Measurements from ENCODE around the gene GRB10. TPM values are rescaled to one million over a fixed set of nuclear protein-coding genes. Genes with fewer than 3 reads are reported as not detected.
"Not testable (repeated sequence)": the region's sequence is repeated elsewhere in the genome, so short reads cannot be mapped to it uniquely, and the experiment has no call there.

Gene GRB10
- total and polyA plus RNA-seq, 2 donors (not counting 3 experiments of a cell fraction or from before 2014, with no cell fraction given): 43.7 to 240 TPM

DNA sequence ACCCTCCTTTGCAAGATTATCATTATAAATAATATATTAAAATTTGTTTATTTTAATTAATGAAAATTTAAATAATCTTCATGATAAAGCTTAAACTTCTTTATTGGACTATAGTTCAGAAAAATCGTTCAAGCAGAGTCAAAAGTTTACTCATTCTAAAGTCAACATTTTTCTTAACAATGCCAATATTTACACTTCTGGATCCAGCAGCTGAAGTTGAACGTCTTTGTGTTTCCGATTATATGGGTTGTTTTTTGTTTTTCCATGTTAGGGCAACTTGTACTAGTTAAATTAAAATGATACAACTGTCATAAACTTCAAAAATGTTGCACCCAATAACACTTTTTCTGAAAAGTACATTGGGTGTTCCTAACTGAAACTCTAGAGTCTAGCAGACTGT, 43.8 kb downstream of the GRB10 start:
- ChIA-PET POLR2A (no interaction called here), CTCF (interaction anchor here (2.2 to 2.8 kb wide), 2 partner anchors 8 to 11 kb away, joined by 8 to 11 read pairs; no protein-coding TSS in a partner anchor)
- H3K4me2 ChIP-seq (ENCODE audit: insufficient read depth, low read length): no peak overlapping the region
- TF ChIP-seq POLR2AphosphoS5 (IDR thresholded peaks at IDR 0.05; ENCODE audit: insufficient read depth, low read depth, low read length) (no peak), MYC (IDR thresholded peaks at IDR 0.05; ENCODE audit: low read depth, low read length) (no peak), FOS (IDR thresholded peaks at IDR 0.05; ENCODE audit: borderline replicate concordance, insufficient read depth, low read length) (no peak), JUN (IDR thresholded peaks at IDR 0.05; ENCODE audit: borderline replicate concordance, insufficient read depth, insufficient read length, low read depth) (no peak), EZH2 (IDR thresholded peaks at IDR 0.05; ENCODE audit: borderline replicate concordance, low read depth, low read length, severe bottlenecking) (no peak), POLR2A (IDR thresholded peaks at IDR 0.05; ENCODE audit: low read depth, low read length) (no peak), GATA2 (IDR thresholded peaks at IDR 0.05; ENCODE audit: insufficient read depth, insufficient read length, low read depth, low read length) (no peak)
- TF ChIP-seq, protein P1, sequence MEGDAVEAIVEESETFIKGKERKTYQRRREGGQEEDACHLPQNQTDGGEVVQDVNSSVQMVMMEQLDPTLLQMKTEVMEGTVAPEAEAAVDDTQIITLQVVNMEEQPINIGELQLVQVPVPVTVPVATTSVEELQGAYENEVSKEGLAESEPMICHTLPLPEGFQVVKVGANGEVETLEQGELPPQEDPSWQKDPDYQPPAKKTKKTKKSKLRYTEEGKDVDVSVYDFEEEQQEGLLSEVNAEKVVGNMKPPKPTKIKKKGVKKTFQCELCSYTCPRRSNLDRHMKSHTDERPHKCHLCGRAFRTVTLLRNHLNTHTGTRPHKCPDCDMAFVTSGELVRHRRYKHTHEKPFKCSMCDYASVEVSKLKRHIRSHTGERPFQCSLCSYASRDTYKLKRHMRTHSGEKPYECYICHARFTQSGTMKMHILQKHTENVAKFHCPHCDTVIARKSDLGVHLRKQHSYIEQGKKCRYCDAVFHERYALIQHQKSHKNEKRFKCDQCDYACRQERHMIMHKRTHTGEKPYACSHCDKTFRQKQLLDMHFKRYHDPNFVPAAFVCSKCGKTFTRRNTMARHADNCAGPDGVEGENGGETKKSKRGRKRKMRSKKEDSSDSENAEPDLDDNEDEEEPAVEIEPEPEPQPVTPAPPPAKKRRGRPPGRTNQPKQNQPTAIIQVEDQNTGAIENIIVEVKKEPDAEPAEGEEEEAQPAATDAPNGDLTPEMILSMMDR (IDR thresholded peaks at IDR 0.05; ENCODE audit: extremely low read depth in 1 of 2, insufficient read depth in 1 of 2, low read depth in 1 of 2, low read length in 2 of 2): no peak
- TF ChIP-seq, protein P2, sequence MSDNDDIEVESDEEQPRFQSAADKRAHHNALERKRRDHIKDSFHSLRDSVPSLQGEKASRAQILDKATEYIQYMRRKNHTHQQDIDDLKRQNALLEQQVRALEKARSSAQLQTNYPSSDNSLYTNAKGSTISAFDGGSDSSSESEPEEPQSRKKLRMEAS (IDR thresholded peaks at IDR 0.05; ENCODE audit: insufficient read depth, insufficient read length): no peak
- H3K4me1 ChIP-seq (ENCODE audit: control insufficient read depth, extremely low read depth, insufficient read depth, low read length): peaks cover 13% of the 10 kb centered on the region
- H2AFZ ChIP-seq (ENCODE audit: low read depth, low read length): no peak overlapping the region
- H3K4me3 ChIP-seq (replicated peaks in 1 of 3; ENCODE audit: insufficient read depth in 1 of 3, low read depth in 1 of 3, low read length in 3 of 3): no peak overlapping the region
- no peak overlapping the region for H3K27ac ChIP-seq (ENCODE audit: insufficient read depth, low read depth, low read length)
- H3K36me3 ChIP-seq (ENCODE audit: control insufficient read depth in 2 of 2, extremely low read depth in 1 of 2, insufficient read depth in 2 of 2, low read length in 2 of 2): peaks cover 0 to 6% of the 10 kb centered on the region in 2 experiments
- intact Hi-C loops (cut with micrococcal nuclease): no loop called here
- H3K79me2 ChIP-seq (ENCODE audit: control insufficient read depth, insufficient read depth, low read length): peaks cover 97% of the 10 kb centered on the region
- dilution Hi-C loops (cut with MboI; ENCODE audit: extremely low pct_ligation_motif_present, low sequenced_read_pairs): no loop called here
- peaks cover 19% of the 10 kb centered on the region for H4K20me1 ChIP-seq (replicated peaks; ENCODE audit: control insufficient read depth, extremely low read depth, insufficient read depth, low read length)
- no peak for DNase-seq (ENCODE audit: low read depth, low spot score)
- H3K9ac ChIP-seq (replicated peaks; ENCODE audit: extremely low read depth, insufficient read depth, low read length): no peak overlapping the region
- no TSS peak for BruUV-seq (replicated peaks)
- no peaks in the 10 kb centered on the region for H3K9me3 ChIP-seq (replicated peaks; ENCODE audit: control insufficient read depth, insufficient read depth, low read length)
- no peak for FAIRE-seq
- H3K27me3 ChIP-seq (ENCODE audit: control insufficient read depth in 2 of 2, insufficient read depth in 2 of 2, low read length in 2 of 2): no peaks in the 10 kb centered on the region
- no peaks in the 10 kb centered on the region for H3K9me1 ChIP-seq (replicated peaks; ENCODE audit: control insufficient read depth, extremely low read depth, insufficient read depth, low read length)

DNA sequence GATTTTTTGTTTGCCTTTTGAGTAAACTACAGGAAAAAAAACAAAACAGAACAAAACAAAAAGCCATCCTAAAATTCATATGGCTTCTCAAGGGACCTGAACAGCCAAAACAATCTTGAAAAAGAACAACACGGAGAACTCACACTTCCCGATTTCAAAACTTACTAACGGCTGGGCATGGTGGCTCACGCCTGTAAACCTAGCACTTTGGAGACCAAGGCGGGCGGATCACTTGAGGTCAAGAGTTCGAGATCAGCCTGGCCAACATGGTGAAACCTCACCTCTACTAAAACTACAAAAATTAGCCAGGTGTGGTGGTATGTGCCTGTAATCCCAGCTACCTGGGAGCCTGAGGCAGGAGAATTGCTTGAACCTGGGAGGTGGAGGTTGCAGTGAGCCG, 46.9 kb downstream of the GRB10 start:
- H3K4me3 ChIP-seq (replicated peaks in 1 of 3; ENCODE audit: insufficient read depth in 1 of 3, low read depth in 1 of 3, low read length in 3 of 3); H3K36me3 ChIP-seq (ENCODE audit: control insufficient read depth in 2 of 2, extremely low read depth in 1 of 2, insufficient read depth in 2 of 2, low read length in 2 of 2); FAIRE-seq; H2AFZ ChIP-seq (ENCODE audit: low read depth, low read length); H3K9me3 ChIP-seq (replicated peaks; ENCODE audit: control insufficient read depth, insufficient read depth, low read length); DNase-seq (ENCODE audit: low read depth, low spot score); H3K9me1 ChIP-seq (replicated peaks; ENCODE audit: control insufficient read depth, extremely low read depth, insufficient read depth, low read length); BruUV-seq (replicated peaks); H3K9ac ChIP-seq (replicated peaks; ENCODE audit: extremely low read depth, insufficient read depth, low read length); dilution Hi-C loops (cut with MboI; ENCODE audit: extremely low pct_ligation_motif_present, low sequenced_read_pairs); intact Hi-C loops (cut with micrococcal nuclease); H3K27ac ChIP-seq (ENCODE audit: insufficient read depth, low read depth, low read length); POLR2A ChIA-PET; H3K27me3 ChIP-seq (ENCODE audit: control insufficient read depth in 2 of 2, insufficient read depth in 2 of 2, low read length in 2 of 2); H3K4me2 ChIP-seq (ENCODE audit: insufficient read depth, low read length): not testable (repeated sequence)
- Histone ChIP-seq H3K79me2 (ENCODE audit: control insufficient read depth, insufficient read depth, low read length) (peaks cover 97% of the 10 kb centered on the region), H3K4me1 (ENCODE audit: control insufficient read depth, extremely low read depth, insufficient read depth, low read length) (peaks cover 20% of the 10 kb centered on the region), H4K20me1 (replicated peaks; ENCODE audit: control insufficient read depth, extremely low read depth, insufficient read depth, low read length) (peaks cover 16% of the 10 kb centered on the region)
- CTCF ChIA-PET: interaction anchor here (1.1 kb wide), 1 partner anchor 405 kb away, joined by 3 read pairs; no protein-coding TSS in a partner anchor

Data from endothelial cell of umbilical vein (primary cell).